Activated CD8-positive, alpha-beta T cell treated with anti-CD3 and anti-CD28 coated beads for 36 hours (primary cell): ENCODE results near the gene TATDN2. TPM values are rescaled to one million over a fixed set of nuclear protein-coding genes. Genes with fewer than 3 reads are reported as not detected.

Experiments used
- ATAC-seq: fragments of 200-7000 bp; cut with Tn5 transposase; one replicate; pipeline ENCODE4 v1.10.0; 2021; ENCODE audit warnings: mild to moderate bottlenecking, moderate library complexity
- CTCF ChIA-PET: fragments of 350-600 bp; sonication (Branson Sonifier 250); formaldehyde crosslinking; loops from one replicate; lab custom pipeline; 2021; ENCODE audit warnings: antibody characterized with exemption; lab: Charles Lee
- POLR2A ChIA-PET: fragments of 350-600 bp; sonication (Branson Sonifier 250); formaldehyde crosslinking; loops from one replicate; lab custom pipeline; 2021; ENCODE audit warnings: antibody characterized with exemption; lab: Charles Lee
- DNase-seq: peaks from one replicate; pipeline ENCODE4 v3.0.0-alpha.2; 2020
- H3K27ac Mint-ChIP-seq: one replicate; pipeline ENCODE4 v1.8.0; 2021; ENCODE audit warnings: mild to moderate bottlenecking, mixed read lengths
- H3K27me3 Mint-ChIP-seq: one replicate; pipeline ENCODE4 v1.8.0; 2021; ENCODE audit warnings: mixed read lengths
- H3K36me3 Mint-ChIP-seq: one replicate; pipeline ENCODE4 v1.8.0; 2021; ENCODE audit warnings: low read depth, mixed read lengths
- H3K4me1 Mint-ChIP-seq: one replicate; pipeline ENCODE4 v1.8.0; 2021; ENCODE audit warnings: low read depth, mixed read lengths
- H3K4me3 Mint-ChIP-seq: one replicate; pipeline ENCODE4 v1.8.0; 2021; ENCODE audit warnings: mild to moderate bottlenecking, moderate library complexity, mixed read lengths
- H3K9me3 Mint-ChIP-seq: one replicate; pipeline ENCODE4 v1.8.0; 2021; ENCODE audit warnings: mixed read lengths
- CTCF ChIP-seq: fragments of 200-600 bp; IDR thresholded peaks from one replicate; pipeline ENCODE4 v1.8.0; 2022; ENCODE audit warnings: antibody characterized with exemption, mild to moderate bottlenecking
- intact Hi-C: fragments of 100-400 bp; cut with micrococcal nuclease; formaldehyde crosslinking; loops from one replicate; pipeline ENCODE4 v1.10.0; 2022
- total RNA-seq, 2 experiments: library from RNA; stranded (reverse); gene quantifications; one replicate each; pipeline ENCODE4 v1.2.3, GENCODE V29; 2021

Gene TATDN2
- total RNA-seq, 2 experiments from 2014 or later: 37.1 to 38.5 TPM

- Mint-ChIP-seq H3K27me3 (no peaks in the 10 kb centered on the region), H3K9me3 (peaks cover 20% of the 10 kb centered on the region), H3K4me1 (peaks cover 50% of the 10 kb centered on the region), H3K27ac (peak overlapping the region; percentile 95), H3K36me3 (peaks cover 39% of the 10 kb centered on the region), H3K4me3 (peak overlapping the region; percentile 49)
- intact Hi-C loops: loop anchor here (10.0 kb wide), 1 partner anchor 258 kb away; the partner anchor contains the start of gene EMC3
- peak; percentile 94 for DNase-seq
- no peak for TF ChIP-seq CTCF
- ChIA-PET CTCF (interaction anchor here (1.0 to 2.8 kb wide), 7 partner anchors 10 to 79 kb away, joined by 3 to 9 read pairs (median 6); no protein-coding TSS in a partner anchor), POLR2A (interaction anchor here (0.9 to 1.8 kb wide), 9 partner anchors 9 to 107 kb away, joined by 3 to 11 read pairs (median 4); partner anchors contain the start of gene VHL)
- ATAC-seq: peak; percentile 90
These were observed 5.8 kb upstream of the TATDN2 start for GRCh38 chr3:10242182-10243065.

GRCh38 chr3:10244009-10244408, 4.2 kb upstream of the TATDN2 start:
- ATAC-seq (no peak), DNase-seq (no peak)
- peak overlapping the region; percentile 51 for H3K27ac Mint-ChIP-seq
- no peak for TF ChIP-seq CTCF
- H3K27me3 Mint-ChIP-seq: no peaks in the 10 kb centered on the region
- intact Hi-C loops: loop anchor here (10.0 kb wide), 1 partner anchor 259 kb away; the partner anchor contains the start of gene EMC3
- peaks cover 22% of the 10 kb centered on the region for H3K9me3 Mint-ChIP-seq
- peaks cover 43% of the 10 kb centered on the region for H3K4me1 Mint-ChIP-seq
- ChIA-PET CTCF (interaction anchor here (1.0 to 2.8 kb wide), 3 partner anchors 19 to 58 kb away, joined by 3 to 9 read pairs (median 4); no protein-coding TSS in a partner anchor), POLR2A (interaction anchor here (1.0 kb wide), 1 partner anchor 49 kb away, joined by 4 read pairs; no protein-coding TSS in a partner anchor)
- no peak overlapping the region for H3K4me3 Mint-ChIP-seq
- peaks cover 43% of the 10 kb centered on the region for H3K36me3 Mint-ChIP-seq

GRCh38 chr3:10245081-10245712, 3.1 kb upstream of the TATDN2 start:
- H3K9me3 Mint-ChIP-seq: peaks cover 22% of the 10 kb centered on the region
- no peak for TF ChIP-seq CTCF
- CTCF ChIA-PET: interaction anchor here (0.8 to 1.1 kb wide), 2 partner anchors 18 to 76 kb away, joined by 3 to 4 read pairs; no protein-coding TSS in a partner anchor
- H3K27ac Mint-ChIP-seq: no peak overlapping the region
- ATAC-seq (no peak), DNase-seq (no peak)
- no peak overlapping the region for H3K4me3 Mint-ChIP-seq
- peaks cover 44% of the 10 kb centered on the region for H3K4me1 Mint-ChIP-seq
- POLR2A ChIA-PET: interaction anchor here (0.6 kb wide), 1 partner anchor 16 kb away, joined by 3 read pairs; no protein-coding TSS in a partner anchor
- H3K27me3 Mint-ChIP-seq: no peaks in the 10 kb centered on the region
- peaks cover 49% of the 10 kb centered on the region for H3K36me3 Mint-ChIP-seq
- intact Hi-C loops: loop anchor here (10.0 kb wide), 1 partner anchor 260 kb away; the partner anchor contains the start of gene EMC3

- peaks cover 51% of the 10 kb centered on the region for H3K4me1 Mint-ChIP-seq
- ChIA-PET POLR2A (interaction anchor here (0.7 to 2.5 kb wide), 17 partner anchors 14 to 222 kb away, joined by 3 to 16 read pairs (median 3); partner anchors contain the start of genes FANCD2 and SEC13), CTCF (interaction anchor here (4.7 kb wide), 1 partner anchor 15 kb away, joined by 27 read pairs; no protein-coding TSS in a partner anchor)
- no peaks in the 10 kb centered on the region for H3K27me3 Mint-ChIP-seq
- no peak for DNase-seq
- intact Hi-C loops: loop anchor here (10.0 kb wide), 1 partner anchor 263 kb away; the partner anchor contains the start of gene EMC3
- H3K4me3 Mint-ChIP-seq: peak overlapping the region; percentile 98
- TF ChIP-seq CTCF: no peak
- ATAC-seq: no peak
- peaks cover 68% of the 10 kb centered on the region for H3K36me3 Mint-ChIP-seq
- peaks cover 22% of the 10 kb centered on the region for H3K9me3 Mint-ChIP-seq
- peak overlapping the region; percentile 96 for H3K27ac Mint-ChIP-seq
These were observed 528 bp upstream of the TATDN2 start for GRCh38 chr3:10247679-10248183.
